SHP77 (cell line): Measurements from ENCODE around the gene MITF.

Experiments used
- DNase-seq, 2 experiments: peaks; one replicate each; lab custom pipeline; 2025; lab: John Stamatoyannopoulos, UW

Gene MITF, protein sequence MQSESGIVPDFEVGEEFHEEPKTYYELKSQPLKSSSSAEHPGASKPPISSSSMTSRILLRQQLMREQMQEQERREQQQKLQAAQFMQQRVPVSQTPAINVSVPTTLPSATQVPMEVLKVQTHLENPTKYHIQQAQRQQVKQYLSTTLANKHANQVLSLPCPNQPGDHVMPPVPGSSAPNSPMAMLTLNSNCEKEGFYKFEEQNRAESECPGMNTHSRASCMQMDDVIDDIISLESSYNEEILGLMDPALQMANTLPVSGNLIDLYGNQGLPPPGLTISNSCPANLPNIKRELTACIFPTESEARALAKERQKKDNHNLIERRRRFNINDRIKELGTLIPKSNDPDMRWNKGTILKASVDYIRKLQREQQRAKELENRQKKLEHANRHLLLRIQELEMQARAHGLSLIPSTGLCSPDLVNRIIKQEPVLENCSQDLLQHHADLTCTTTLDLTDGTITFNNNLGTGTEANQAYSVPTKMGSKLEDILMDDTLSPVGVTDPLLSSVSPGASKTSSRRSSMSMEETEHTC

GRCh38 chr3:69739204-69740102, at the start of gene MITF:
Gene MITF, plus strand, starts transcription at chr3:69739464. Its CDS starts 134 bp downstream, at chr3:69739598.
- DNase-seq, result peak; percentile 84 to 91

DNA sequence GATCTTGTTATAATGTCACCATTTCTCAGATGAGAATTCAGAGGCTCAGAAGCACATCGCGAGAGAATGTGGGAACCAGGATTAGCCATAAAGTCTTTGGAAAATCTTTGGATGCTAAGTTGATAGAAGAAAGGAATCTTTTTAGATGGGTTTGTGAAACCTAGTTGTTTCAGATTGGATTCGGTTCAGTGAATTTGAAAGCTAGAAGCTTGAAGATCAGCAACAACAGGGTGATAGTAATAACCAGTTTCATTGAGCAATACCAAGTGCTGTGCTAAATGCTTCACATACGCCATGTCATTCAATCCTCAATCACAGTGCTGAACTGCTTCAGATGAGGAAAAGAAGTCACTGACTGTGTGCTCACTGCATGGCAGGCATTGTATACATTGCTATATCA, 47.4 kb upstream of the MITF start:
- DNase-seq, result no peak

DNA sequence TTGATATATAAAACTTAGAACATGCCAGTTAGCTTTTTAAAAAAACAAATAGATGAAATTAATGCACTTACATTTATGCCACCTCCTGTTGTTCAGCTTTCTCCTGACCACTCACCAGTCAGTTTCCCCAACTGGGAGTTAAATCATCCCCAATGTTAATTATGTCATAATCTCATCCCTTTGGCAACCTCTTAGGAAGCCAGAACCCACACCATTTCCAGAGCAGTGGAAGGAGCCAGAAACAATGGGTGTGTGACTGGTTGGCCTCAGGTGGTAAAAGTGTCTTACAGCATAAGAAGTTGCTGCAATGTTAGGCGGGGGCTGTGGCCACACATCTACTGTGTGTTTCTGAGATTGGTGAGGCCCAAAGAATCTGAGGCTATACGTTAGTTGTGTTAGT, 46.5 kb upstream of the MITF start:
- DNase-seq, result no peak

DNA sequence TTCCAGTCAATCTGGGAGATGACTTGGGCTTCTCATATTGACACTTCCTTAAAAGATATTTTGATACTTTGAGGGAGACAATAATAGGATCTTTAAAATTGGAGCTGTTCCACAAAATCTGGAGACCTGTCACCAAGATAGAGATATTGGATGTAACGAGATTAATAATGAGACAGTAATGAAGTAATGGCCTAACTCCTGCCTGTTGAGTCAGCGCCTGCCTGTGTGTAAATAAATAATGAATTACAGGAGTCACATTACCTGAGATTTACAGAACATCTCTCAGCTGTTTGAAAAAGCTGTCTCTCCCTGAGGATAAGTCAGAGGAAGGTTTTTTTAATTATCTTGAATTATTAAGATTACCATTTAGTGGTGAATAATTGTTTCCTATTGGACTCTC, 43.8 kb upstream of the MITF start:
- DNase-seq, result no peak

DNA sequence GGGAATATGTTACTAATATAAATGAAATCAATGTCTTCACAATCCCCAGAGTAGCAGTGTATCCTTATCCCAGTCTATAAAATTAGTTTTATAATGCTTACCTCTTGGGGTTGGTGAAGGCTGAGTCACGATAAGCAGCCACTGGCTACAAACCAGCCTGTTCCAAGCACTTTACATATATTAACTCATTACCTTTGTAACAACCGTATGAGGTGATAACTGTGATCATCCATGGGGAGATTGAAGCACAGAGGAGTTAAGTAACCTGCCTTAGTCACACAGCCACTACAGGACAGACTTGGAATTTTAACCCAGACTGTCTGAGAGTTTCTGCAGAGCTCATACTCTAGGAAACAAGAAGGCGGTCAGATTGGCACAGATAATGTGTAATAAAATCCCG, 43.3 kb upstream of the MITF start:
- no peak for DNase-seq

DNA sequence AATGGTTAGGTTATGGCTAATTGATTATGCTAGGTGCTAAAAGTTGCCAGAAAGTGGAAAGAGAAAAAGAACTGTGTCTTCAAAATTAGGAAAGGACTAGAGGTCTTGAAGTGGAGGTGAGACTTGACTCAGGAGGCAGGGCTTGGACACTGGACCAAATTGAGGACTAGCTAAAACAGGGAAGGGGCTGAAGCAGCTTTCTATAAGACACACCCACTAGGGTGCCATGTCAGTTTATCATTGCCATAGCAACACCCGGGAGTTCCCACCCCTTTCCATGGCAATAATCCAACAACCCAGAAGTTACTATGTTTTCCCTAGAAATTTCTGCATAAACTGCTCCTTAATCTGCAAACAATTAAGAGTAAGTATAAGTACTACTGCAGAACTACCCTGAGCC, 42.9 kb upstream of the MITF start:
- no peak for DNase-seq

DNA sequence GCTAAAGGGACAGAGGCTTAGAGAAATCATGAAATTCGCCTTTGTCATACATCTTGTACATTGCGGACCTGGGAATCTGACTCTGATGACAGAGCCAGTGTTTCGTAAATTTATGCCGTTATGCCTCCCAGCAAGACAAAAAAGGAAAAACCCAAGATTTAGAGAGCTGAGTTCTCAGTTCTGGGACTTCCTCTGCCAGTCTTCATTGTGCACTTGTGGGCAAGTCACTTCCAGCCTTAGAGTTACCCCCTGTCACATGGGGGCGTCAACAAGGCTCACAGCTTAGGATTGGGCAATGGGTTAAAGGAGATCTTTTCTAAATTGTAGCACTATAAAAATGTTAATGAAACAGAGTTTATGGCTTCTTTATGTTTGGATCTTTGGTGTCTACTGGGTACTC, 41.9 kb upstream of the MITF start:
- DNase-seq, result no peak

DNA sequence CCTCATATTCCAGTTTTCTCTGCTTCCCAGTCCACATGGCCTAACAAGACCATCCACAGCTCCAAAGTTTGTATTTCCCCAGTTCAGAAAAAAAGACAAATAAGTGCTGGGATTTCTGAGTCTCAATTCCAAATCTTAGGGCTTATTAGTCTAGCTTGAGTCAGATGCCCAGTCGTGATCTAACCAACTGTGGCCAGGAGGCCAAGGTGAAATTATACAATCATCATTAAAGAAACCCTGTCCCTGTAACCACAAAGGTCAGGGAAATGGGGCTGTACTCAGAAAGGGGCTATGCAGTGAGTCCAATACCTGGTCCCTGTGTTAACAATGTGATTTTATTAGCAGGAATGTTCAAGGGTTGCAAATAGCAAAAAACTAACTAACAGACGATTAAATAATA, 40.5 kb upstream of the MITF start:
- no peak for DNase-seq

DNA sequence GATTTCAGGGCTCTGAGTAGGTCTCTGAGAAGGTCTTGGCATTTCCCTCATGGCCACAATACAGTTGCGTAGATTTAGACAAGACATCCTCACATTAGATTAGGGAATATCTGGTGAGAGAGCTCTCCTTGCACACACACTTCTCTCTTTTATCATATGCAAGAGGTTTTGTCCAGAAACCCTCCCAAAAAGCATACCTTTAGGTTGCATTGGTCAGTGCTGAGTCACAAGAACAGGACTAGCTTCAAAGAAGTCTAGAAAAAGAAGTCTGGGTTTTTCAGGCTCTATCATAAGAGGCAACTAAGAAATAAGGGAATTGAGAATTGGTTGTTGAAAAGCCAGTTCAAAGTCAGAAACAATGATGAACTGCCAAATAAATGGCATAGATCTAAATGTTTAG, 40.1 kb upstream of the MITF start:
- DNase-seq, result no peak

DNA sequence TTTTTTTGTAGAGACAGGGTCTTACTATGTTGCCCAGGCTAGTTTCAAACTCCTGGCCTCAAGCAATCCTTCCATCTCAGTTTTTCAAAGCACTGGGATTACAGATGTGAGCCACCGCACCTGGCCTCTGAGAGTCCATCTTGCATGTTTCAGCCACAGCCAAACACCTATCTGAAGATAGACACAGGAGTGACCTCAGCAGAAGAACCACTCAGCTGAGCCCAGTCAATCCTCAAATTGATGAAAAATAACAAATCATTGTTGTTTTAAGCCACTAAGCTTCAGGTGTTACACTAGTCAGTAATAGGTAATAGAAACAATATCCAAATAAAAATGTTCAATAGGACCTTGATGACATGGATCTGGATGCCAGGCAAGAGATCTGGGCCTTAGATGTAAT, 38.3 kb upstream of the MITF start:
- no peak for DNase-seq

DNA sequence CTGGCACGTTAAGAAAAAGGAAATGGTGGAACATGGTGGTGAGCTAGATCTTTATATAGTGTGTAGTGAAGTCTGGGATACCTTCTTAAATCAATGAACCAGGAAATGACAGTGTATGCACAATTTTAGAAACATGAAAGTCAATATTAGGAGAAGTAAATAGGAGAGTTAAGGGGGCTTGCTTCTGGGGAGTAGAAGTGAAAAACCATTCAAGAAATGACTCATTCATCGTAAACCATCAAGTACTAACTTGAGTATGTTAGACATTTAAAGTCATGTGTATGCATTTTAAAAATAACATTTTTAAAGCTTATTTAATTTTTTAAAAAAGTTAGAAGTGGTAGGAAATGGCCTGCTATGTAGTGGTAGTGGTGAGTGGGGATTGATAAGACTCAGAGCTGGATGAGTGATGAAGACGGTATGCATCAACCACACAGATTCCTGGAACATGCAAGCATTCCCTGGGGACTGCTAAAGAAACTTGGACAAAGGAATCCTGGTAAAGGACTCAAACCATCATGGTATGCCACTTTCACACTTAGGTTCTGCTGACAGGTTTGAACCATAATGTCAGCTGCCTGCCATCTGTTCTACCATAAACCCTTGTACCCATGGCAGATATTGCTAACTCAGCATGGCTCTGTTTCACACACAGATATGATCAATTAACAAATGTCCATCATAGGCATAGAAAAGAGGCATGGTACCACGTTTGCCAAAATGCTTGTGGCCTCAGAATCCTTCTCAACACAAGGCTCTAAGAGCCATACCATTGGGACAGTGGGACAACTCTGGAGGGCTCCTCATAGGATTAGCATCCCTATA, 28.9 kb upstream of the MITF start:
- DNase-seq, result no peak

- no peak for DNase-seq
Measured at GRCh38 chr3:69712269-69712668, 27.0 kb upstream of the MITF start.

GRCh38 chr3:69712933-69713332, 26.3 kb upstream of the MITF start:
- DNase-seq, result no peak

- DNase-seq, result no peak
Measured at GRCh38 chr3:69715204-69715603, 24.1 kb upstream of the MITF start.

- no peak for DNase-seq
Measured at GRCh38 chr3:69716119-69716518, 23.1 kb upstream of the MITF start.

DNA sequence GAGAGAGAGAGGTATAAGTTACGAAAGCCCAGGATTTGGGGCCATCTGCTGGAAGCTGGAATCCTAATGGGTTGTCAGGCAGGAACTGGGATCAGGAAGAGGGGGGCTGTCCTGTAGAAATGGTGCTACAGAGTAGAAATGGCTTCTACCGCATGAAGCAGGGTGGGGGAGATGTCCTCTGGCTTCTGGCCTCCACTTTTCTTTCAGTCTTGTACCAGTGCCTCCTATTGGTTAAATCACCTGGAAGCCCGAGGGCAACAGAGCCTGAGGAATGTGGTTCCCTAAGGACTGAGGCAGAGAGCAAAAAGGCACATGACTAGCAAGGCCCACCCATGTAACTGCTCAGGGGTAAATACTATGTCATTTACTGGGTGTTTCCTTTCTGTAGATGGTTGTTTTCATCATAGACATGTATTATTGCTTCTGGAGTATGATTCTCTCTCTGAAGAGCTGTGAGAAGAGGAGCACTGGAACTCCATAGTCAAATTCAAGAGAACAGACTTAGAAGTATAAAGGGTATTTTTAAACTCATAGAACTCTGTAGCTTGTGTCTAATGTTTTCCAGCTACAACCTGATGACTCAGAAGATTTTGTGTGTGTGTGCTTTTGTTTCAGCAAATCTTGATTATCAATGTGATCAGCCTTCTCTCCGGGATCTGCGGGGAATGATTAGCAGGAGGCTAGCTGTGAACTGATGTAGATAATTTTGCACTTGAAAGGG, 20.2 kb upstream of the MITF start:
- DNase-seq, result no peak

DNA sequence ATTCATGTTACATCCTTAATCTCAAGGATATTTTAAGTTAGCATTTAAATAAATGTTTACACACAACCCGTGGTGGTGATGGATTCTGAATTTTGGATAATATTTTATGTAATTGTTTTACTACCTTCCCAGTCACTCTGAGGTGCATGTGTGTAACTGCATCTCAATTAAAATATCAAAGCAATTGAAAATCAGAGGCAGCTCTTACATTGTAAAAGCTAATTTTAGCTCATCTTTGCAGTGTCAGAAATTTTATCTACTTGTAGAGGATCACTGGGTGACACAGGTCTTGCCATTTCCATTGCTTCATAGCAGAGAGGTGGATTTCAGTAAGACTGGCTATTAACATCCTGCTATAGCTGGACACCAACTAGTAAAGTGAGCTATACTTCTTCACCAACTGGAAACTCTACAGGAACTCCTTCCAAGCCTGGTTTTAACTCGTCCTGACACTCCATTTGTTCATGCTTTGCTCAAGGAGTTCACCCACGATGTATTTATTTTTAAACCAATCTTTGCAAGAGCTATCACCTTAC, 19.6 kb upstream of the MITF start:
- no peak for DNase-seq

DNA sequence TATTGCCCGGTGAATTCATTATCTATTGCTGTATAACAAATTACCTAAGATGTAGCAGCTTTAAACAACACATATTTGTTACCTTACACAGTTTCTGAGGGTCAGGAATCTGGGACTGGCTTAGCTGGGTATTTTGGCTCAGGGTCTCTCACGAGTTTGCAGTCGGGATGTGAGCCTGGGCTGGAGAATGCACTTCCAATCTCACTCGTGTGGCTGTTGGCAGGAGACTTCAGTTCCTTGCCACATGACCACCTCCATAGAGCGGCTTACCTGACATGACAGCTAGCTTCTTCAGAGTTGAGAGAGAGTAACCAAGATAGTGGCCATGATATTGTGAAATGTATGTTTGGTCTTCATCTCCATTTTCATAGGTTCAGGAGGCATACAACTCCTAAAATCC, 18.4 kb upstream of the MITF start:
- no peak for DNase-seq

- no peak for DNase-seq
Measured at GRCh38 chr3:69723389-69723788, 15.9 kb upstream of the MITF start.

DNA sequence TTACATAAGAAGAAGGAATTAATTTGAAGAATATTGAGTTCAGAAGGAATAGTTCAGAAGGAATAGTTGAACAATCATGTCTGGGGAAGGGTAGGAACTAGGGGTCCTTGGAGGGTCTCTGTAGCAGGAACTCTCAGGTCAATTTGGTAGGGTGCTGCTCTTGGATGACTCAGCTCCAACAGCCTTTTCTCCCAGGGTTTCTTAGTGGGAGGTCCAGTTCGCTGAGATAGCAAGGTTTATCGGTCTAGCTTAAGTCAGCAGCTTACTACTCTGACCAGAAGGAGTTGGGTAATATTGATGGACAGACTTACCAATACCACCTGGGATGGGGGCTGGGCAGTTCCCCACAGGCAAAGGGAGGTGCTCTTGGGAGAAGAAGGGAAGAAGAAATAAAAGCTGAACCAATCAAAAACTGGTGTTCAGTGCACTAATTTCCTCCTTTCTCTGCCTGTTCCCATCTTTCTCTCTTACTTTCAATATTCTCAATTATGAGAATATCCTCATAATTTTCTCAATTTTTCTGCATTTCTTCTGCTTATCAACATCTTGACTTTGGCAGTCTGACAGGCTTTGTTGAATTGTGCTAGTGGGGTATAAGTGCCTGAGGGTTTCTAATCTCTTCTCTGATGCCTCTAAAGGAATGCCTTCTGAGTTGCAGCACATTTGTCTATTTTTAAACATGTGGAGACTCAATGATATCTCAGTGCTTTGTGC, 14.4 kb upstream of the MITF start:
- no peak for DNase-seq
